NCI-H2171 (cell line): ENCODE data around the gene ELFN1.

Experiments used
- DNase-seq: peaks from one replicate; lab custom pipeline; 2025; lab: John Stamatoyannopoulos, UW

Gene ELFN1

DNA sequence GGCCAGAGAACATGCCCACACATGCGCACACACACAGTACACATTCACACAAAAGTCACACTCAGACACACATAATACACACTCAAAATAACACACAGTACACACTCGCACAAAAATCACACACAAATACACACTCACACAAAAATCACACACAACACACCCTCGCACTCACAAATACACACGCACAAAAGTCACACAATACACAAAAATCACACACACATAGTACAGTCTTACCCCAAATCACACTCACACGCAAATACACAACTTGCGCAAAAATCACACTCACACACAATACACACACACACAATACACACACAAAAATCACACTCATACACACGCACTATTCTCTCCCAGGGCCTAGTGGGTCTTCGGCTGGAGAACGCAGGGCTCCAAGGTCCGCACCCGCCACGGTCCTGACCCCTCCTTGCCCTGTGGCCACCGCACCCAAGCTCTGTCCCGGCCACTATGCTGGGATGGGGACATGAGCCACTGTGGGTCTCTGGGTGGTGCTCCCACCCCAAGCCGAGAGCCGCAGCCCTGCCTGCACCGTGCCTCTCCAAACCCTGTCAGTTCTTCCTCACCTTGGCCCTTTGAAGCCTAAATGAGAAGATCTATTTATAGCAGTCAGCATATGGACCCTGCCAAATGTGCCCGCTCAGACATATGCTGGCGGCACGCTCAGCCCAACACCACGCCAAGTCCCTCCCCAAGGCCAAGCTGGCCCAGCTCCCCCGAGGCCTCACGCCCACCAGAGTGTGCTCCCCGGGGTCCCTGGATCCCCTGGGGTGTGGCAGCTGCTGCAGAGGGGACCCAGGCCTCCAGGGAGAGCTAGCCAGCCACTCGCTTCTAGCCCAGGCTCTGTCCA lies 55.9 kb downstream of the ELFN1 start:
- peak; percentile 84 for DNase-seq

DNA sequence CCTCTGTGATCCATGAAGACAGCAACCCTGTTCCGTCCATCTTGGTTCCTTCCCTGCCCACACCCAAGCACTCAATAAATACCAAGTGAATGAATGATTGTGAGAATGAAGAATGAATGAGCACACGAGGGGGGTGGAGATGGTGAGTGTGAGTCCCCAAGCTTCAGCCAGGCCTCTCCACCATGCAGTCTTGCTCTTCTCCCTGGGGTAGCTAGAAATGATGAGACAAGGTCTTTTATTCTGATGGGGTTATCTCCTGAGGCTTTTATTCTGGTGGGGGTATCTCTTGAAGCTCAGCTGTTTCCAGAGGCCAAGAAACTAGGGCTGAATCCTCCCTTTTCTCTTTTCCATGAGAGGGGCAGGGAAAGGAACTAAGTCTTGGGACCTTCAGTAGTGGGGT lies 57.0 kb downstream of the ELFN1 start:
- no peak for DNase-seq

GRCh38 chr7:1727812-1728570 lies 57.9 kb downstream of the ELFN1 start:
- DNase-seq: no peak

DNA sequence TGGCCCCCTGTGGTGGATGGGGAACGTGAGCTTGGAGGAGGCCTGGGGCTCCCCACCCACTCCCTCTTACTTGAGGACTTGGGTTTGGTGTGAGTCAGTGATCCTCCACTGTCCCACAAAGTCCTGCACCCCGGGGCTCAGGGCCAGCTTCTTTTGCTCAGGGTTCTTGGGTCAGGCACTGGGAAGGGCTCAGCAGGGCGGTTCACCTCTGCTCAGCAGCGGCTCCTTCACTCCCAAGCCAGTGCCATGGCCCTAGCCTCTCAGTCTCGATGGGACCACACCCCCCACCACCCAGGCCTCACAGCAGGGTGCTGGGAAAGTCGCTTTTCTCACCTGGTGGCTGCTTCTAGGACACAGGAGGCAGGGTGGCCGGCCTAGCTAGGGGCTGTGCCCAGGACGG lies 59.1 kb downstream of the ELFN1 start:
- no peak for DNase-seq

- DNase-seq: no peak
Observed at GRCh38 chr7:1729773-1730172, 59.7 kb downstream of the ELFN1 start.

- DNase-seq: no peak
Observed at GRCh38 chr7:1732072-1732471, 62.0 kb downstream of the ELFN1 start.

DNA sequence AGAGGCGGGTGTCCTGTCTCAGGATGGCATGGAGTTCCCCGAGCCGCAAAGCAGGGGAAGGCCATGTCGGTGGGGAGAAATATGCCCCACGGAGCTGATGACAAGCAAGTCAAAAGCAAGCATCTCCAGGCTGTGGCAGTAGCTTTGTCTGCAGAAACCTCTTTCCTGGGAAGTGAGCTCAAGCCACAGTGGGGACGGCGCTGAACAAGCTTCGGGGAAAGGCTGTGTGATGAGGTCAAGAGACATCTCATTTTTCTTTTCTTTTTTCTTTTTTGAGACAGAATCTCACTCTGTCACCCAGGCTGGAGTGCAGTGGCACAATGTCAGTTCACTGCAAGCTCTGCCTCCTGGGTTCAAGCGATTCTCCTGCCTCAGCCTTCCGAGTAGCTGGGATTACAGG lies 62.6 kb downstream of the ELFN1 start:
- no peak for DNase-seq

GRCh38 chr7:1733206-1733907 lies 63.3 kb downstream of the ELFN1 start:
- DNase-seq: no peak

DNA sequence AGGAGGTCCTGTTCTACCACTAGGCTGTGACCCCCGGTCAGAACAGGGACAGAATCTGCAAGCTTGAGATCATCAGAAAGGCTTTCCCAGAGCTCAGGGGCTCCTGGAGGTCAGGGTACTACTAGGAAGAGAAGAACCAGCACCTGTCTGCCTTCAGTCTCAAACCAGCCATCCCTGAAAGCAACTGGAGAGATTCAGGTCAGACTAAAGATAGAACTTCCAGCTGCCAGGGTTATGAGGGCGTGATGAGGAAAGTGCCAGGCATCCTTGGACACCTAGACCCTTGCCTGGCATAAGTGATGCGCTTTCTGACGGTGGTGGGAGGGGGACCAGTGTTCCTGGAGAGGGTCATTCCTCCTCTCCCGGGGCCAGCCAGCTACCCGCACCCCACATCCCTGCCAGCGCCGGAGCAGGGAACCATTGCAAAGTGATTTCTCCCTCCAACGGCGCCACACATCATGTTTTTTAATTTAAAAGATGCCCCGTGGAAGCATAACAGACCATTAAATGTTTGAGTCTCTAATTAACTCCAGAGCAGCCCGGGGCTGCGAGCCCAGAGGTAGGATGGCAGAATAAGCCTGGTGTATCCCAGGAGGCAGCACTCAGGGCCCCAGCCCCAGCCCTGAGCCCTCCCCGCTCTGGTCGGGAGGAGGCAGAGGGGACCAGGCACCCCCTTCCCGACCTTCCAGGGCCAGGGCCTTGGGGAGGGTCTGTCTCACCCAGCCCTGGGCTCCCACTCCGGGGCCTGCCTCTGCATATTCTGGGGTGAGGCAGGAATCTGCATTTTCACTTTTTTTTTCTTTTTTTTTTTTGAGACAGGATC lies 64.0 kb downstream of the ELFN1 start:
- DNase-seq: no peak

GRCh38 chr7:1735262-1735661 lies 65.2 kb downstream of the ELFN1 start:
- no peak for DNase-seq

DNA sequence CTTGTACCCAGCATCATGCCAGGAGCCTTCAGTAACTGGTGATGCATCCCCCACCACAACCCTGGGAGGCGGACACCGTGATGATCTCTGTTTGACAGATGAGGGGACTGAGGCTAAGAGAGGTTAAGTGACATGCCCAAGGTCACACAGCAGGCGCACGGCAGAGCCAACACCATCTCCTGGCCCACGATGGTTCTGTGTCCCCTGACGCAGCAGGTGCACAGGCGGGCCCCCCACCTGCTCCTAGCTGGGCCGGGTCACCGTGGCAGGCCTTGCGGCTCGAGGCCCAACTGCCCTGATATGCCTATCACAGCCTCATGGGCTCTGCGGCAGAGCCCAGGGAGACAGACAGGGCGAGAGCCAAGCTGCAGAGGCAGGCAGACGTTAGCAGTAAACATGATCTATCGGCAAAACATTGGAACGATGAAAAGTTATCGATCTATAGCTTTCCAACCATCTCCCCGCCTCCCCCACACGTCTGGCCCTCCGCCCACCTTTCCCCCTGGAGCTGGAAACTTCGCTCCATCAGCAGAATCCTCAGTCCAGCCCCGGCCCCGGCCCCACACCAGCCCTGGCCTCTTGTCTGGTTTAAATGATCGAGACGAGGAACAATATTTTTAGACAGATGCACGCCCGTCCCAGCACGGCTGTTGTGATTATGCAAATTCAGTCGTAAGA lies 65.9 kb downstream of the ELFN1 start:
- DNase-seq: no peak

DNA sequence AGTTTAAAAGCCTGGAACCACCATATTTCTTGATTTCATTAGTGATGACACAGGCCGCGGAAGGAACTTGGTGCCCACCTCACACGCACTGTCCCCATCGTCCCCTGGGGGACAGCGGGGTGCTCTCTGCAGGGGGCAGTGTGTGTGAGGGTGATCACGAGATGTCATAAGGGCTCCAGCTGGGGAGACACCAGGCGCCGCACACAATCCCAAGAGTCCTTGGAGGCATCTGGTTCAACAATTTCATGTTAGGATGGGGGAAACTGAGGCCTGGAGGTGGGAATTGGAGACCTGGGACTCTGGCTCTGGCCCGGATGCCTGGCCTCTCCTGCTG lies 66.4 kb downstream of the ELFN1 start:
- DNase-seq: no peak

DNA sequence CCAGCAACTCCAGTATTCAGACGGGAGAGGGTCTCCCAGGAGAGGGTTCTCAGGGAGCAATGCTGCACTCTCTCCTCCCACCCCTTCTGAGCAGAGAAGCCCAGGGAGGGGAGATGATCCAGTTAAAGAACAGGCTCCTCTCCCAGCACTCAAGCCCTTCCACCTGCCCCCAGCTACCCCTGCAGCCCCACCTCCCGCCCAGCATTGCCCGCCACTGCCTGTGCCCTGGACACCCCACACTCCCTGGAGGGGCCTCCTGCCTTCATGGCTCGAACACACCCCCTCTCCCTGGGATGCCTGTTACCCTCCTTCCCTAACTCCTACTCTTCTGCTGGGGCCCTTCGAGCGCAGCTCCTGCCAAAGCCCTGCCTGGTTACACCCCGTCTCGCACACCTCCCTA lies 66.8 kb downstream of the ELFN1 start:
- no peak for DNase-seq

GRCh38 chr7:1737523-1737922 lies 67.4 kb downstream of the ELFN1 start:
- DNase-seq: no peak

GRCh38 chr7:1737956-1738355 lies 67.9 kb downstream of the ELFN1 start:
- no peak for DNase-seq

GRCh38 chr7:1738511-1738910 lies 68.4 kb downstream of the ELFN1 start:
- DNase-seq: no peak

GRCh38 chr7:1738956-1739355 lies 68.9 kb downstream of the ELFN1 start:
- no peak for DNase-seq

- no peak for DNase-seq
Observed at GRCh38 chr7:1739593-1739992, 69.5 kb downstream of the ELFN1 start.

GRCh38 chr7:1740214-1740613 lies 70.1 kb downstream of the ELFN1 start:
- DNase-seq: no peak

GRCh38 chr7:1741246-1741645 lies 71.2 kb downstream of the ELFN1 start:
- no peak for DNase-seq

DNA sequence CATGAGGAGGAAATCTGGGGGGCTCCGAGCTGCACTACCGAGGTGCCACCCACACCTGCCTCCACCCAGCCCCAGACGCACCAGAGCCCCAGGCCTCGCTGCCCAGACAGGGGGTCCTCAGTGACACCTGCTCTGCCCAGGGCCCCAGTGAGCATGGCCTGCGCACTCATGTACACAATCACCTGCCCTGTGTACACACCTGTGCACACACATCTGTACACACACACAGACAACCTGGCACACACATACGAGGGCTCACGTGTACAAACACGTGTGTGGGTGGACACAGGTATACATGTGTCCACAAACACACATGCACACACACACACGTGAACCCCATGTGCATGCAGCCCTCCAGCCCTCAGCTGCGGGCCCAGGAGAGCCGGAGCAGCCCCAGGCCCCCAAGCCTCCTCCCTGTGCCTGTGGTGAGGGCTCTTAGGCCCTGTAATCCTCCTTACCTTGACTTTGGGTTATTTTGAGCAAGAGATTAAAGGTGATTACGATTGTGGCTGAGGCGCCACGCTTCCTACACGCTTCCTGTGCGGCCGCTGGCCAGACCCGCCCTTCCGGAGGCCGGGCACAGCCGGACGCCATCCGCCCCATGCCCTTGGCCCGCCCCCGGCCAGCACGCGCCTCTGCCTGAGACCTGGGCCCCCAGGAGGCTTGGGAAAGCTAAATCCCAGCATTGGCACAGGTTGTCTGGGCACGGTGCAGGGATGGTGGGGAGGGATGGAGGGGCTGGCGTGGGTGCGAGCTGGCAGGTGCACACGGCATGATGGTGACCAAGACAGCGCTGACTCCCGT lies 71.9 kb downstream of the ELFN1 start:
- DNase-seq: no peak
